Choroid plexus epithelial cell (primary cell): ENCODE results near the gene METTL17.
A peak's percentile ranks its signal among the peaks of the same experiment; 100 is the strongest.
"Not testable (repeated sequence)": the region's sequence is repeated elsewhere in the genome, so short reads cannot be mapped to it uniquely, and the experiment has no call there.

ENCODE experiments used
- DNase-seq: peaks from one replicate; pipeline ENCODE4 v3.0.0-alpha.2; 2010; ENCODE audit warnings: low read depth
- H3K4me3 ChIP-seq: 2 replicates; pipeline ENCODE4 v1.5.1; 2011; ENCODE audit warnings: low read depth, mild to moderate bottlenecking, control low read depth, low read length, moderate library complexity
- CTCF ChIP-seq: conservative IDR thresholded peaks from 2 replicates; pipeline ENCODE4 v1.5.1; 2011; ENCODE audit warnings: low read depth, mild to moderate bottlenecking, control low read depth, inconsistent platforms, low read length, moderate library complexity

METTL17 gene

GRCh38 chr14:20989787-20990600, at the start of gene METTL17:
Gene METTL17 (plus strand): TSS chr14:20989980. CDS start chr14:20990003, 23 bp downstream.
- peak; percentile 63 for TF ChIP-seq CTCF
- peak; percentile 99 for DNase-seq
- peak within 1 kb of the TSS; percentile 92 for H3K4me3 ChIP-seq

GRCh38 chr14:20945146-20945545, 44.6 kb upstream of the METTL17 start:
- DNase-seq: not testable (repeated sequence)

GRCh38 chr14:20946707-20947106, 43.1 kb upstream of the METTL17 start:
- DNase-seq, H3K4me3 ChIP-seq: not testable (repeated sequence)

More at GRCh38 chr14:20945146-20945545, 44.6 kb upstream of the METTL17 start:
- H3K4me3 ChIP-seq: not testable (repeated sequence)

- not testable (repeated sequence) for H3K4me3 ChIP-seq, DNase-seq
Observed at GRCh38 chr14:20954736-20955537, 34.8 kb upstream of the METTL17 start, which contains the start of gene RNASE2. Gene RNASE2 (plus strand): TSS chr14:20955487. CDS start chr14:20955772, 285 bp downstream.

GRCh38 chr14:20955538-20955873, 34.3 kb upstream of the METTL17 start:
- H3K4me3 ChIP-seq, DNase-seq: not testable (repeated sequence)

- no peak for DNase-seq
- no peak for TF ChIP-seq CTCF
- H3K4me3 ChIP-seq: no peak overlapping the region
Observed at GRCh38 chr14:20956376-20956976, 33.3 kb upstream of the METTL17 start.

GRCh38 chr14:20958946-20959345, 30.8 kb upstream of the METTL17 start:
- not testable (repeated sequence) for DNase-seq, H3K4me3 ChIP-seq

- no peak for TF ChIP-seq CTCF
- H3K4me3 ChIP-seq: no peak overlapping the region
- no peak for DNase-seq
Observed at GRCh38 chr14:20969336-20969735, 20.4 kb upstream of the METTL17 start.

- no peak for DNase-seq
- TF ChIP-seq CTCF: no peak
Observed at GRCh38 chr14:20970647-20970982, 19.2 kb upstream of the METTL17 start.

More at GRCh38 chr14:20970647-20970982, 19.2 kb upstream of the METTL17 start:
- H3K4me3 ChIP-seq: peak overlapping the region; percentile 71
